ENCODE results near the gene ZBTB22.

The ZBTB22 gene

GRCh38 chr6:33278810-33279209 is 38.7 kb downstream of the ZBTB22 start:
- no peak for DNase-seq

DNA sequence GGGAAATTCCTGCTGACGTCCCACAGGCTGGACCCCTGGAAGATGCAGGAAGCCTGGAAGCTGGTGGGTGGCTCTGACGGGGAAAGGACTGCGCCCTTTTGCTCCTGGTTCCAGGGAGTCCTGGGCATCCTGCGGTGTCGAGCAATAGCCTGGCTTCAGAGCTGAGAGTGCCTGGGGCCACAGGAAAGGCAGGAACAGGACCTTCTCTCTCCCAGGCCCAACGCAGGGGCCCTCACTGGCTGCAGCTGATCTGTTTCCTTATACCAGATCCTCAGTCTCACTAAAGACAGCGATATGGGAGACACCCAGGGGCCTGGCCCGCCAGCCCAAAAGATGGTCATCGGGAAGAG is 39.2 kb downstream of the ZBTB22 start:
- DNase-seq: no peak

DNA sequence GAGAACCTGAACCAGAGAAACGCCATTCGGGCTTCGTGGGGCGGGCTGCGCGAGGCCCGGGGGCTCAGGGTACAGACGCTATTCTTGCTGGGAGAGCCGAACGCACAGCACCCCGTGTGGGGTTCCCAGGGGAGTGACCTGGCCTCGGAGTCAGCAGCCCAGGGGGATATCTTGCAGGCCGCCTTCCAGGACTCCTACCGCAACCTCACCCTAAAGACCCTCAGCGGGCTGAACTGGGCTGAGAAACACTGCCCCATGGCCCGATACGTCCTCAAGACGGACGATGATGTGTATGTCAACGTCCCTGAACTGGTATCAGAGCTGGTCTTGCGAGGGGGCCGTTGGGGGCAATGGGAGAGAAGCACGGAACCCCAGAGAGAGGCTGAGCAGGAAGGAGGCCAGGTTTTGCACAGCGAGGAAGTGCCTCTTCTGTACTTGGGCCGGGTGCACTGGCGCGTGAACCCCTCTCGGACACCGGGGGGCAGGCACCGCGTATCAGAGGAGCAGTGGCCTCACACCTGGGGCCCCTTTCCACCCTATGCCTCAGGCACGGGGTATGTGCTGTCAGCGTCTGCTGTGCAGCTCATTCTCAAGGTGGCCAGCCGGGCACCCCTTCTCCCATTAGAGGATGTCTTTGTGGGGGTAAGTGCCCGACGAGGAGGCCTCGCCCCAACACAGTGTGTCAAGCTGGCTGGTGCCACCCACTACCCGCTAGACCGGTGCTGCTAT is 39.7 kb downstream of the ZBTB22 start:
- DNase-seq: peak; percentile 58

DNA sequence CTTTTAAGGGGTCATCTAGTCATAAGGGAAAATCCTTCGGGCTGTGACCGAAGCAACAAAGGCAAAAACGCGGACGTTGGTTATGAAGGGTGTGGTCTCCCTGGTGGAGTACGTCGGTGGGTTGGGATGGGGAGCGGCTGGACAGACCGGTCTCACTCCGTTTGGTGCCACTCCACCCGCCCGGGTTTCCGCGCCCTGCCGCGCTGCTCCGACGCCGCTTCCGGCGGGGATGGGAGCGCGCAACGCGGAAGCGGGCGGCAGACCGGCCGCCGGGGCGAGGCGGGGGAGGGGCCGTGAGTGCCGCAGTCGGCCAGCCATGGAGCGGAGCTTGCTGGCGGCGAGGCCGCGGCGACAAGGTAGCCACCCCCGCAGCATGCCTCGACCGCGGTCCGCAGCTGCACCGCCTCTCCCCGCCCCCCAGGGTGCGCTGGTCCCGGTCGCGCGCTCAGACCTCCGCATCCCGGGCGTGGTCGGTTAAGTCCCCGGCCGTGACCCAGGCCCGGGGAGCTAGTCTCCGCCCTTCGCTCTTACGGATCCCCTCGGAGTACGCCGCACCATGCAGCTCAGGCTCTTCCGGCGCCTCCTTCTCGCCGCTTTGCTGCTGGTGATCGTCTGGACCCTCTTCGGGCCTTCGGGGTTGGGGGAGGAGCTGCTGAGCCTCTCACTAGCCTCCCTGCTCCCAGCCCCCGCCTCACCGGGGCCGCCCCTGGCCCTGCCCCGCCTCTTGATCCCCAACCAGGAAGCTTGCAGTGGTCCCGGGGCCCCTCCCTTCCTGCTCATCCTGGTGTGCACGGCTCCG is 40.5 kb downstream of the ZBTB22 start, which contains the start of gene B3GALT4:
TSS of gene B3GALT4 (plus strand) at position 260 of the 799 bp plus-strand sequence. CDS start at position 557, 297 bp downstream.
- DNase-seq: peak; percentile 90

GRCh38 chr6:33276581-33276863 is 41.0 kb downstream of the ZBTB22 start:
- no peak for DNase-seq

DNA sequence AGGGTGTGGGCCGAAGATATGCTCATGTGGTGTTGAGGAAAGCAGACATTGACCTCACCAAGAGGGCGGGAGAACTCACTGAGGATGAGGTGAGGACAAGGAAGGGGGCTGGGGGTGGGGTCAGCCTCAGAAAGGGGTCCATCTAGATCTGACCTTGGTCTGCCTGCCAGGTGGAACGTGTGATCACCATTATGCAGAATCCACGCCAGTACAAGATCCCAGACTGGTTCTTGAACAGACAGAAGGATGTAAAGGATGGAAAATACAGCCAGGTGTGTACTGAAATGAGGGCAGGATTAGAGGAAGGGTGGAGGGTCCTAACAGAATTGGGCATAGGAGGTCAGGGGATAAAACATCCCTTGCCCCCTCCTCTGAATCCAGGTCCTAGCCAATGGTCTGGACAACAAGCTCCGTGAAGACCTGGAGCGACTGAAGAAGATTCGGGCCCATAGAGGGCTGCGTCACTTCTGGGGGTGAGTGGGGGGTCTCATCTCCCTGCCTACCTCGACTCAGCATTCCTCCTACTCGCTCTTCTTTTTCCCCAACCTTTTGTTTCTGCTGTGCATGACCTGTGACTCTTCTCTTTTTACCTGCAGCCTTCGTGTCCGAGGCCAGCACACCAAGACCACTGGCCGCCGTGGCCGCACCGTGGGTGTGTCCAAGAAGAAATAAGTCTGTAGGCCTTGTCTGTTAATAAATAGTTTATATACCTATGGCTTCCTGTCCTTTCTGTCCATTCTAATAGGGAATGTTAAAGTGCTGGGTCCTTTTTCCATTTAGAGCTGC is 41.6 kb downstream of the ZBTB22 start:
- DNase-seq: peak; percentile 41

GRCh38 chr6:33273924-33274902 is 43.3 kb downstream of the ZBTB22 start:
- no peak for DNase-seq

DNA sequence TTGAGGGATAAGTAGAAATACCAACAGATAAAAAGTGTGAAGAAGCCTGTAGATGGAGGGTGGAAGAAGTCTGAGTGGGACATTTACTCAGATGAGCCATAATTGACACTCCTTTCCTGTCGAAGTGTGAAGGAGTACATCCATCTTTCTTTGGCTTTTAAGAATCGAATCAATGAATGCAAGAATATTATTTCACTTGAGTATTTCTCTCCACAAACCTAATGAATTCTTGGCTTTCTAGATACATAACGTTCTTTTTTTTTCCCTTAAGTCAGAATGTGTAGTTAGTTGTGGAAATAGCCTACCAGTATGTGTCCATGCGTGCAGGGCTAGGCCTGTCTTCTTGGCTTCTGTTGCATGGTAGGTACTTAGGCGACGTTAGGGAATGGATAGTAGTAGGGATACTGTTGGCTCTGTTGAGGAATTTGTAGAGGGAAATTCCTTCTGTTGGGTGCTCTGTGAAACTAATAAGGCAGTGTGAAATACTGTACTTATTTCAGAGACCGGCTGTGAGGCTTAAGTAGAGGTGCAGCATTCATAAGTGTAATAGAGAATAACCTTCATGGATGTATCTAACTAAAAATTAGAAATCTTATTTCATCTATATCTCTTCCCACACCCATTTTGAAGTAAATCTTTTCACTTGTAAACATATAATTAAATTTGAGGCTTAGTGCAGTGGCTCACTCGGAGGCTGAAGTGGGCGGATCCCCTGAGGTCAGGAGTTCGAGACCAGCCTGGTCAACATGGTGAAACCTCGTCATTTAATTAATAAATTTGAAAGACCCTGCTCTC is 44.2 kb downstream of the ZBTB22 start:
- DNase-seq: no peak

GRCh38 chr6:33272275-33273128 is 45.0 kb downstream of the ZBTB22 start:
- DNase-seq: no peak

- peak; percentile 91 for DNase-seq
These were observed 45.9 kb downstream of the ZBTB22 start, which contains the start of the genes RPS18 and VPS52 for GRCh38 chr6:33271468-33272274. TSS of gene RPS18 (plus strand) at chr6:33272075. CDS start at chr6:33272120, 45 bp downstream. TSS of gene VPS52 (minus strand) at chr6:33271876. CDS start at chr6:33271675, 201 bp downstream.

GRCh38 chr6:33271117-33271467 is 46.5 kb downstream of the ZBTB22 start:
- no peak for DNase-seq
